Keratinocyte (primary cell): ENCODE measurements around the gene ACOX2.

ENCODE experiments used
- EZH2 ChIP-seq: IDR thresholded peaks from one replicate; pipeline ENCODE4 v1.6.1; 2012; ENCODE audit warnings: inconsistent platforms, mild to moderate bottlenecking, low read length, moderate library complexity
- TF ChIP-seq, protein P1 (sequence below), 3 experiments: IDR thresholded peaks in 1 of 3; conservative IDR thresholded peaks in 1 of 3; optimal IDR thresholded peaks in 1 of 3; 2 replicates in 2 of 3; 3 replicates in 1 of 3; pipeline versions ENCODE3 to v1.5.1; 2011; ENCODE audit warnings: low read length in 3 of 3, mild to moderate bottlenecking in 3 of 3, moderate library complexity in 2 of 3, control low read depth in 1 of 3, inconsistent platforms in 1 of 3; ENCODE audit not compliant: insufficient read depth in 2 of 3; ENCODE audit errors: extremely low read depth in 1 of 3

GRCh38 chr3:58524326-58524888 lies 12.6 kb downstream of the ACOX2 start:
- TF ChIP-seq, protein P1, sequence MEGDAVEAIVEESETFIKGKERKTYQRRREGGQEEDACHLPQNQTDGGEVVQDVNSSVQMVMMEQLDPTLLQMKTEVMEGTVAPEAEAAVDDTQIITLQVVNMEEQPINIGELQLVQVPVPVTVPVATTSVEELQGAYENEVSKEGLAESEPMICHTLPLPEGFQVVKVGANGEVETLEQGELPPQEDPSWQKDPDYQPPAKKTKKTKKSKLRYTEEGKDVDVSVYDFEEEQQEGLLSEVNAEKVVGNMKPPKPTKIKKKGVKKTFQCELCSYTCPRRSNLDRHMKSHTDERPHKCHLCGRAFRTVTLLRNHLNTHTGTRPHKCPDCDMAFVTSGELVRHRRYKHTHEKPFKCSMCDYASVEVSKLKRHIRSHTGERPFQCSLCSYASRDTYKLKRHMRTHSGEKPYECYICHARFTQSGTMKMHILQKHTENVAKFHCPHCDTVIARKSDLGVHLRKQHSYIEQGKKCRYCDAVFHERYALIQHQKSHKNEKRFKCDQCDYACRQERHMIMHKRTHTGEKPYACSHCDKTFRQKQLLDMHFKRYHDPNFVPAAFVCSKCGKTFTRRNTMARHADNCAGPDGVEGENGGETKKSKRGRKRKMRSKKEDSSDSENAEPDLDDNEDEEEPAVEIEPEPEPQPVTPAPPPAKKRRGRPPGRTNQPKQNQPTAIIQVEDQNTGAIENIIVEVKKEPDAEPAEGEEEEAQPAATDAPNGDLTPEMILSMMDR (optimal IDR thresholded peaks at IDR 0.05 in 1 of 3, IDR thresholded peaks at IDR 0.05 in 1 of 3, conservative IDR thresholded peaks at IDR 0.05 in 1 of 3; ENCODE audit: extremely low read depth in 1 of 3, insufficient read depth in 2 of 3, low read length in 3 of 3), result no peak
- TF ChIP-seq EZH2, result no peak
